Karpas-422 (cell line): ENCODE data around the gene MKI67. TPM values are rescaled to one million over a fixed set of nuclear protein-coding genes. Genes with fewer than 3 reads are reported as not detected.

Experiments used
- DNase-seq: peaks from one replicate; pipeline ENCODE4 v3.0.0-alpha.2; 2015
- H2AFZ ChIP-seq: fragments of 200-600 bp; sonication (generic); 2 replicates; pipeline ENCODE4 v1.6.1; 2014; ENCODE audit warnings: antibody characterized with exemption, low read length, mixed read lengths
- H3K27ac ChIP-seq: fragments of 200-600 bp; sonication (generic); 2 replicates; pipeline ENCODE4 v1.5.1; 2014; ENCODE audit warnings: mild to moderate bottlenecking, low read length, moderate library complexity
- H3K27me3 ChIP-seq: fragments of 200-600 bp; sonication (generic); 2 replicates; pipeline ENCODE4 v1.6.1; 2014; ENCODE audit warnings: low read length, mixed read lengths
- H3K36me3 ChIP-seq: fragments of 200-600 bp; sonication (generic); 2 replicates; pipeline ENCODE4 v1.6.1; 2014; ENCODE audit warnings: low read length, mixed read lengths; ENCODE audit not compliant: insufficient read depth
- H3K4me1 ChIP-seq: fragments of 200-600 bp; sonication (generic); 2 replicates; pipeline ENCODE4 v1.6.1; 2014; ENCODE audit warnings: mild to moderate bottlenecking, low read length, mixed read lengths
- H3K4me2 ChIP-seq: fragments of 200-600 bp; sonication (generic); 2 replicates; pipeline ENCODE4 v1.6.1; 2014; ENCODE audit warnings: low read length, low read depth, mild to moderate bottlenecking; ENCODE audit not compliant: poor library complexity, severe bottlenecking
- H3K4me3 ChIP-seq: fragments of 200-600 bp; sonication (generic); 2 replicates; pipeline ENCODE4 v1.5.1; 2014; ENCODE audit warnings: mild to moderate bottlenecking, antibody characterized with exemption, low read length, mixed read lengths
- H3K79me2 ChIP-seq: fragments of 200-600 bp; sonication (generic); 2 replicates; pipeline ENCODE4 v1.6.1; 2014; ENCODE audit warnings: mild to moderate bottlenecking, low read length, mixed read lengths
- H3K9ac ChIP-seq: fragments of 200-600 bp; sonication (generic); 2 replicates; pipeline ENCODE4 v1.6.0; 2014; ENCODE audit warnings: low read length
- H3K9me2 ChIP-seq: fragments of 200-600 bp; sonication (generic), shearing (Covaris generic); replicated peaks from 2 replicates; pipeline ENCODE4 v1.6.0; 2014; ENCODE audit warnings: mild to moderate bottlenecking, low read length, moderate library complexity; ENCODE audit not compliant: insufficient read depth
- H3K9me3 ChIP-seq: fragments of 300-700, 200-600 bp; sonication (generic); 2 replicates; pipeline ENCODE4 v1.6.1; 2014; ENCODE audit warnings: low read length, mixed read lengths
- H4K20me1 ChIP-seq: fragments of 200-600 bp; sonication (generic); 2 replicates; pipeline ENCODE4 v1.6.1; 2014; ENCODE audit warnings: mild to moderate bottlenecking, antibody characterized with exemption, low read length, low read depth; ENCODE audit not compliant: insufficient read depth
- total RNA-seq: library from RNA; depleted of rRNA; stranded (reverse); fragments of >200 nt; shearing (Covaris generic); gene quantifications from 2 replicates; pipeline ENCODE4 v1.2.3, GENCODE V29; 2014; ENCODE audit warnings: low replicate concordance; rRNA removed

MKI67 gene, protein sequence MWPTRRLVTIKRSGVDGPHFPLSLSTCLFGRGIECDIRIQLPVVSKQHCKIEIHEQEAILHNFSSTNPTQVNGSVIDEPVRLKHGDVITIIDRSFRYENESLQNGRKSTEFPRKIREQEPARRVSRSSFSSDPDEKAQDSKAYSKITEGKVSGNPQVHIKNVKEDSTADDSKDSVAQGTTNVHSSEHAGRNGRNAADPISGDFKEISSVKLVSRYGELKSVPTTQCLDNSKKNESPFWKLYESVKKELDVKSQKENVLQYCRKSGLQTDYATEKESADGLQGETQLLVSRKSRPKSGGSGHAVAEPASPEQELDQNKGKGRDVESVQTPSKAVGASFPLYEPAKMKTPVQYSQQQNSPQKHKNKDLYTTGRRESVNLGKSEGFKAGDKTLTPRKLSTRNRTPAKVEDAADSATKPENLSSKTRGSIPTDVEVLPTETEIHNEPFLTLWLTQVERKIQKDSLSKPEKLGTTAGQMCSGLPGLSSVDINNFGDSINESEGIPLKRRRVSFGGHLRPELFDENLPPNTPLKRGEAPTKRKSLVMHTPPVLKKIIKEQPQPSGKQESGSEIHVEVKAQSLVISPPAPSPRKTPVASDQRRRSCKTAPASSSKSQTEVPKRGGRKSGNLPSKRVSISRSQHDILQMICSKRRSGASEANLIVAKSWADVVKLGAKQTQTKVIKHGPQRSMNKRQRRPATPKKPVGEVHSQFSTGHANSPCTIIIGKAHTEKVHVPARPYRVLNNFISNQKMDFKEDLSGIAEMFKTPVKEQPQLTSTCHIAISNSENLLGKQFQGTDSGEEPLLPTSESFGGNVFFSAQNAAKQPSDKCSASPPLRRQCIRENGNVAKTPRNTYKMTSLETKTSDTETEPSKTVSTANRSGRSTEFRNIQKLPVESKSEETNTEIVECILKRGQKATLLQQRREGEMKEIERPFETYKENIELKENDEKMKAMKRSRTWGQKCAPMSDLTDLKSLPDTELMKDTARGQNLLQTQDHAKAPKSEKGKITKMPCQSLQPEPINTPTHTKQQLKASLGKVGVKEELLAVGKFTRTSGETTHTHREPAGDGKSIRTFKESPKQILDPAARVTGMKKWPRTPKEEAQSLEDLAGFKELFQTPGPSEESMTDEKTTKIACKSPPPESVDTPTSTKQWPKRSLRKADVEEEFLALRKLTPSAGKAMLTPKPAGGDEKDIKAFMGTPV (N-terminal part only)
- total RNA-seq: 23.7 and 33.1 TPM in 2 replicates

DNA sequence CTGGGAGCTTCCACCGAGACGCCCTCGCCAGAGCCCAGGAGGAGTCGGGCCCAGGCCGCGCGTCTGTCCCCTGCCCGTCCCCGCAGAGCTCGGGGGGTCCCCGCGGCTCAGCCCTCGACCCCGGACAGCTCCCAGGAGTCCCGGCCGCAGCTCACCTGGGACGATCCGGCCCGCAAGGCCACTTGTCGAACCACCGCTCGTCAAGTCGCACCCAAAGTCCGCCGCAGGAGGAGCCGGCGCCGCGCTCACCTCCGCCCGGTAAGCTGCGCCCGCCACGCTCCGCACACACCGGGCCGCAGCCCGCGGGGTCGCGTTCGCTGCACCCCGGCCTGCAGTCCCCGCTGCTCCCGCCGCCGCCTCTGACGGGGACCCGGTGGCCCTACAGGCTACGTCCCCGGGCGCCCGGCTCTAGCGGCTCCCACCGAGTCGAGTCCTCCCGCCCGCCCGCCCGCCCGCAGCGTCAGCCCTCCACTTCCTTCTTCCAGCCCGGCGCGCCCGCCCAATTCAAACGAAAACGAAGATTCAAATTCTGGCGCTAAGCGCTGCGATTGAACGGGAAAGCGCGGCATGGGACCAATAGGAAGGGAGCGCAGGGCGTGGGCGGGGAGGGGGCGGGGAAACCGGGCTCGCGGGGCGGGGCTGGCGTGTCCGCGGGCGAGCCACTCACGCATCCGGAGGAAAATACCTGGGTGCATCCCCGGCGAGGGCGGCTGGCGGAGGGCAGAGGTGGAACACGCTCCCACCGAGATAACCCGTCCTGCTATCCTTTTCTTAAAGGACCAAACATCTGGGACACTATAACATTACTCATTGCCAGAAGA, at the start of gene MKI67:
Gene MKI67, minus strand, starts transcription at position 480 of the 821 bp plus-strand sequence. CDS start 756 bp downstream, outside the sequence.
- peaks cover 46% of the 10 kb centered on the region for H3K79me2 ChIP-seq
- peak within 1 kb of the TSS; percentile 65 for H3K27ac ChIP-seq
- H4K20me1 ChIP-seq: peaks cover 9% of the 10 kb centered on the region; the same call in 1 of the 2 replicates
- DNase-seq: peak; percentile 98
- no peaks in the 10 kb centered on the region for H3K9me3 ChIP-seq
- peaks cover 31% of the 10 kb centered on the region for H3K4me1 ChIP-seq
- H3K4me2 ChIP-seq: peak within 1 kb of the TSS; percentile 98
- peak within 1 kb of the TSS; percentile 91 for H3K4me3 ChIP-seq
- H3K9me2 ChIP-seq: no peaks in the 10 kb centered on the region
- H3K9ac ChIP-seq: peak within 1 kb of the TSS; percentile 97
- H3K27me3 ChIP-seq: no peaks in the 10 kb centered on the region
- H2AFZ ChIP-seq: peak within 1 kb of the TSS; percentile 99
- H3K36me3 ChIP-seq: peaks cover 31% of the 10 kb centered on the region

DNA sequence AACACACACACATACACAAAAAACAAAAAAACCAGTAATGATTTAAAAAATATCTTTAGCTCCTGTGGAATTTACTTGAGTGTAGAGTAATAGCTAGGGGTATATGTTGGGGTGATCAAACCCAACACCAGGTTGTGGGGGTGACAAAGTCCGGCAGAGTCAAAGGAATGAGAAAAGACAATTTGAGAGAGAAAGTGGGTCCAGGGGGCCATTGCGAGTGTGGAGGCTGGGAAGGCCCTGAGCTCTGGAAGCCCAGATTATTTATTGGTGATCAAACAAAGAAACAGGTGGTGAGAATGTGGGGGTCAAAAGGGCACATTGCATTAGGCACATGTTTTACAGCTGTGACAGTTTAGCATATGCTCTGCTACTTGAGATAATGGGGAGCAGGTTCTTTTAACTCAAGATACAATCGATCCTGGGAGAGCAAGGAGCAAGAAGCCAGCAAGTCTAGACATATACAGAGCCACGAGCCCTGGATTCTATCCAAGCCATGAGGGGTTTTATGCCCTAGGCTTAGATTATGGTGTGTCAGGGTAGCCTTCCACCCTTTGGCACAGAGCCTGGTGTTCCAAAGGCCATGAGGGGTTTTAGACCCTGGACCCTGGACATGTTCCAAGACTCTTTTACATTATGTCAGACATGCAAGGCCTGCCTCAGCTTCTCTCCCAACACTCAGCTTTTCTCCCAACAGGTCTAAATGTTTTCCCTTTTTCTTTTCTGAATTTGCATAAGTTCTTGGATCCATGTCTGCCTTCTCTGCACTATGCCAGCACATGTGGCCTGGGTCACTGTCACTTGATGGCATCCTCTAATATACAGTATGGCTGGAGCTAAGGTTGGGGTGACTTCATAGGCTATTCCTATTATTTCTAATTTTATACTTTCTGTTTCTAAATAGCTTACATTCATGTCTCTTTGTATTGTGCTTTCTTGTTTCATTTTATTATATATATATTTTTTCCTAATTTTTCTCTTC, 48.6 kb upstream of the MKI67 start:
- no peak overlapping the region for H3K9ac ChIP-seq
- H3K79me2 ChIP-seq: no peaks in the 10 kb centered on the region
- no peaks in the 10 kb centered on the region for H3K4me1 ChIP-seq
- H3K4me3 ChIP-seq: no peak overlapping the region
- H3K27me3 ChIP-seq: no peaks in the 10 kb centered on the region
- no peaks in the 10 kb centered on the region for H4K20me1 ChIP-seq
- no peak overlapping the region for H3K27ac ChIP-seq
- DNase-seq: no peak
- no peak overlapping the region for H3K4me2 ChIP-seq
- H3K9me2 ChIP-seq: no peaks in the 10 kb centered on the region
- peaks cover 13% of the 10 kb centered on the region; the same call in 1 of the 2 replicates for H3K9me3 ChIP-seq
- H3K36me3 ChIP-seq: no peaks in the 10 kb centered on the region
- no peak overlapping the region for H2AFZ ChIP-seq

DNA sequence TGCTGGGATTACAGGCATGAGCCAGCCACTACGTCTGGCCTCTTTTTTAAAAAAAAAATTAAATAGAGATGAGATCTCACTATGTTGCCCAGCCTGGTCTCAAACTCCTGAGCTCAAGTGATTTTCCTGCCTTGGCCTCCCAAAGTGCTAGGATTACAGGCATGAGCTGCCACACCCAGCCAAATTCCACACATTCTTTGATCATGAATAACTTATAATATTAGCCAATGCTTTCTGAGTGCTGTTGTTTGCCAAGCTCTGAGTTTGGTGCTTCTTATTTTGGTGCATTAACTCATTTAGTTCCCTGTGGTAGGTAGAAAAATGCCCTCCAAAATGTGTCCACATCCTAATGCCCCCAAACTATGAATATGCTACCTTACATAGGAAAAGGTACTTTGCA, 47.2 kb upstream of the MKI67 start:
- Histone ChIP-seq H3K9me3 (peaks cover 13% of the 10 kb centered on the region; the same call in 1 of the 2 replicates), H3K27ac (no peak overlapping the region), H3K9me2 (no peaks in the 10 kb centered on the region), H3K36me3 (no peaks in the 10 kb centered on the region), H3K4me2 (no peak overlapping the region), H3K9ac (no peak overlapping the region), H2AFZ (no peak overlapping the region), H4K20me1 (no peaks in the 10 kb centered on the region), H3K4me3 (no peak overlapping the region), H3K4me1 (no peaks in the 10 kb centered on the region), H3K27me3 (no peaks in the 10 kb centered on the region), H3K79me2 (no peaks in the 10 kb centered on the region)
- no peak for DNase-seq

DNA sequence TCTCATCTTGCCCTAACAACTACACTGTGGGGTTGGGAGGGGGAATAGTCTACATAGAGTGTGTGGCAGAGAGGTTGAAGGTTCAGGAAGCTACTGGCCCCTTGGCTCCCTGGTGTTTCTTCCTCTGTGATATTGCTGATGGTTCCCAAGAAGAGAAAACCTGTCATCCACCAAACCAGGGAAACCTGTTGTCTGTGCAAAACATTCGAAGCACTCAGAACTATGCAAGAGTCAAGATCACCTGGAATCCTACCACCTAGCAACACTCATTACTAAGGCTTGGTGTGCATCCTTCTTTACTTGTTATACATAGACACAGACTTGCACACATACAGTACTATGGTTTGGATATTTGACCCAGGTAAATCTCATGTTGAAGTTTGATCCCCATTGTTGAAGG, 46.5 kb upstream of the MKI67 start:
- Histone ChIP-seq H3K36me3 (no peaks in the 10 kb centered on the region), H3K79me2 (no peaks in the 10 kb centered on the region), H3K4me3 (no peak overlapping the region), H3K27ac (no peak overlapping the region), H3K9me2 (no peaks in the 10 kb centered on the region), H3K9me3 (peaks cover 13% of the 10 kb centered on the region; the same call in 1 of the 2 replicates), H4K20me1 (no peaks in the 10 kb centered on the region), H3K4me2 (no peak overlapping the region), H3K4me1 (no peaks in the 10 kb centered on the region), H3K27me3 (no peaks in the 10 kb centered on the region), H2AFZ (no peak overlapping the region), H3K9ac (no peak overlapping the region)
- DNase-seq: no peak

DNA sequence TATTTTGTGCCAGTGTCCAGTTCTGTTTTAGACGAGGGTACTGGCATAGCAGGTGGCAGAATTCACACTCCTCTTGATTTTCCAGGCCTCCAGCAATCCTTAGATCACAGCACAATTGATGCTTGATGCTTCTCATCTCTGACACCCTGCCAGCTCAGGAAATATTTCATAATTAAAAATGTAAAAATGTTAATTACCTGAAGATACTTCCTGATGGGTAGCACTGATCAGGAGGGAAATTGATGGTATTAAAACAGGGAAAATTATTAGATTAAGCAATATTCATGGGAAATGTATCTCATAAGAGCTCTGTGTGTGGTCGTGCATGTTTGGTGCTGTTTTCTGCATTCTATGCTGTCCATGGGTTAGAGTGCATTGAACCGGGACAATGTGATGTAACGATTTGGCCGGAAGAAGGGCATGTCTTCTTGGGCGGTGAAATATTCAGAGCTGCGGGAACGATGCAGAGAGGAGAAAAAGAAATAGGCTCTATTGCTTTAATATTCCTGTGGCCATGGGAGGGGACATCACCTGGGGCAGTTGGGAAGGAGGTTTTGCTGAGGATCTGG, 43.7 kb upstream of the MKI67 start:
- no peak for DNase-seq
- H3K9me2 ChIP-seq: no peaks in the 10 kb centered on the region
- no peaks in the 10 kb centered on the region for H3K27me3 ChIP-seq
- H4K20me1 ChIP-seq: no peaks in the 10 kb centered on the region
- no peak overlapping the region for H3K9ac ChIP-seq
- no peaks in the 10 kb centered on the region for H3K4me1 ChIP-seq
- H2AFZ ChIP-seq: no peak overlapping the region
- no peaks in the 10 kb centered on the region for H3K36me3 ChIP-seq
- no peak overlapping the region for H3K4me2 ChIP-seq
- no peaks in the 10 kb centered on the region for H3K79me2 ChIP-seq
- H3K27ac ChIP-seq: no peak overlapping the region
- no peak overlapping the region for H3K4me3 ChIP-seq
- peaks cover 7% of the 10 kb centered on the region; the same call in 1 of the 2 replicates for H3K9me3 ChIP-seq

DNA sequence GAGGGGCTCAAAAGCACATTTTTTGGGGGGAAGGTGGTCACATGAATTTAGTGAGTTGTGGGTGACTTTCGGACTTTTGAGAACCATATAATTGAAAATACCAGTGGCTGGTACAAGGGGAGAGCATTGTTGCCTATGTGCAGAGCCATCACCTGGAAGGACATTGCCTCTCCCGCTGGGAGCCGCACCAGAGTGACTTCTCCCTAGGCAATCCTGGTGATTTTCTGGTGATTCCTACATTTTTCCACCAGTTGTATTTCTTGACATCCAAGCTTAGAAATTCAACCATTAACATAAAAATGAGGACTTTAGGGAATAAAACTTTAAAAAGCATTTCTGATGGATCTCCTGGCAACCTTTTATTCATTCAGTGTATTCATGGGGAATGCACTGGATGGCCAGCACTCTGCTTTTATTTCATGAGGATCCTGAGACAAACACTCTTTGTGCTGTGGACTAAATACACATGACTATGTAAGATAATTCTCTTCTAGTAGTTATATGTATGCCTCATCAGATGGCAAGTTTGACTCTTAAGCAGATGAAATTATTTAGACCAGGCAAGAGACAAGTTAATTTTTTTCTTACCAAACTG, 41.8 kb upstream of the MKI67 start:
- Histone ChIP-seq H3K79me2 (no peaks in the 10 kb centered on the region), H2AFZ (no peak overlapping the region), H4K20me1 (no peaks in the 10 kb centered on the region), H3K4me3 (no peak overlapping the region), H3K4me2 (no peak overlapping the region), H3K36me3 (no peaks in the 10 kb centered on the region), H3K27me3 (no peaks in the 10 kb centered on the region), H3K9me2 (no peaks in the 10 kb centered on the region), H3K9me3 (no peaks in the 10 kb centered on the region), H3K27ac (no peak overlapping the region), H3K9ac (no peak overlapping the region), H3K4me1 (no peaks in the 10 kb centered on the region)
- no peak for DNase-seq
